AG04449 (cell line): Measurements from ENCODE around the gene TAT.
"Not testable (repeated sequence)": the region's sequence is repeated elsewhere in the genome, so short reads cannot be mapped to it uniquely, and the experiment has no call there.

Experiments
- CTCF ChIA-PET: fragments of 350-600 bp; formaldehyde crosslinking; extraction: SDS; loops from one replicate; lab custom pipeline; 2021; ENCODE audit warnings: antibody characterized with exemption; lab: Yijun Ruan, JAX
- POLR2A ChIA-PET: fragments of 400-600, 350-600 bp; formaldehyde crosslinking; extraction: SDS; loops from one replicate; lab custom pipeline; 2020; ENCODE audit warnings: antibody characterized with exemption, inconsistent platforms; lab: Yijun Ruan, JAX
- DNase-seq: peaks from one replicate; pipeline ENCODE4 v3.0.0-alpha.2; 2010; ENCODE audit warnings: low read depth, low spot score
- H3K4me3 ChIP-seq: 2 replicates; pipeline ENCODE4 v1.5.1; 2011; ENCODE audit warnings: low read depth, mild to moderate bottlenecking, control low read depth, low read length
- CTCF ChIP-seq: IDR thresholded peaks from one replicate; pipeline ENCODE4 v1.5.1; 2011; ENCODE audit warnings: mild to moderate bottlenecking, moderate library complexity, low read length, control low read depth, inconsistent platforms; ENCODE audit not compliant: insufficient read depth; ENCODE audit errors: missing control alignments

TAT gene

GRCh38 chr16:71594000-71594646 is 17.2 kb upstream of the TAT start:
- DNase-seq: no peak
- ChIA-PET CTCF (interaction anchor here (1.6 kb wide), 1 partner anchor 17 kb away, joined by 7 read pairs; no protein-coding TSS in a partner anchor), POLR2A (no interaction called here)
- no peak overlapping the region for H3K4me3 ChIP-seq
- TF ChIP-seq CTCF: no peak

GRCh38 chr16:71593048-71593999 is 16.4 kb upstream of the TAT start:
- CTCF ChIA-PET: interaction anchor here (3.1 kb wide), 1 partner anchor 18 kb away, joined by 22 read pairs; no protein-coding TSS in a partner anchor
- POLR2A ChIA-PET: no interaction called here
- DNase-seq: no peak
- H3K4me3 ChIP-seq: no peak overlapping the region
- TF ChIP-seq CTCF: no peak

GRCh38 chr16:71591917-71592316 is 15.0 kb upstream of the TAT start:
- CTCF ChIA-PET: interaction anchor here (3.1 kb wide), 1 partner anchor 19 kb away, joined by 22 read pairs; no protein-coding TSS in a partner anchor
- TF ChIP-seq CTCF: no peak
- POLR2A ChIA-PET: no interaction called here
- no peak overlapping the region for H3K4me3 ChIP-seq
- DNase-seq: no peak

- CTCF ChIA-PET: interaction anchor here (3.1 kb wide), 1 partner anchor 21 kb away, joined by 22 read pairs; no protein-coding TSS in a partner anchor
Observed at GRCh38 chr16:71590584-71590983, 13.7 kb upstream of the TAT start.

GRCh38 chr16:71590071-71590470 is 13.2 kb upstream of the TAT start:
- CTCF ChIA-PET: interaction anchor here (3.1 kb wide), 1 partner anchor 21 kb away, joined by 22 read pairs; no protein-coding TSS in a partner anchor
- POLR2A ChIA-PET, DNase-seq, H3K4me3 ChIP-seq: not testable (repeated sequence)

More at GRCh38 chr16:71590584-71590983, 13.7 kb upstream of the TAT start:
- TF ChIP-seq CTCF: no peak
- DNase-seq: no peak
- POLR2A ChIA-PET: no interaction called here
- H3K4me3 ChIP-seq: no peak overlapping the region

- POLR2A ChIA-PET, H3K4me3 ChIP-seq, CTCF ChIA-PET: not testable (repeated sequence)
Observed at GRCh38 chr16:71589334-71589733, 12.4 kb upstream of the TAT start.

GRCh38 chr16:71585318-71585703 is 8.4 kb upstream of the TAT start:
- CTCF ChIA-PET: interaction anchor here (3.8 kb wide), 1 partner anchor 26 kb away, joined by 17 read pairs; no protein-coding TSS in a partner anchor
- H3K4me3 ChIP-seq: no peak overlapping the region
- TF ChIP-seq CTCF: no peak
- DNase-seq: no peak
- POLR2A ChIA-PET: interaction anchor here (0.6 kb wide), 1 partner anchor 54 kb away, joined by 3 read pairs; no protein-coding TSS in a partner anchor

More at GRCh38 chr16:71589334-71589733, 12.4 kb upstream of the TAT start:
- DNase-seq: not testable (repeated sequence)
